Fibroblast of villous mesenchyme (primary cell): Measurements from ENCODE around the gene ERGIC1. TPM values are rescaled to one million over a fixed set of nuclear protein-coding genes. Genes with fewer than 3 reads are reported as not detected.
A peak's percentile ranks its signal among the peaks of the same experiment; 100 is the strongest.

Experiments
- DNase-seq: peaks from one replicate; pipeline ENCODE4 v3.0.0-alpha.2; 2010; ENCODE audit warnings: low read depth
- H3K4me3 ChIP-seq: 2 replicates; pipeline ENCODE4 v1.5.1; 2011; ENCODE audit warnings: low read depth, mild to moderate bottlenecking, low read length
- CTCF ChIP-seq: IDR thresholded peaks from 2 replicates; pipeline ENCODE4 v1.5.1; 2012; ENCODE audit warnings: low read depth, mild to moderate bottlenecking, low read length; ENCODE audit not compliant: insufficient read depth
- total RNA-seq: library from RNA; depleted of rRNA; stranded (reverse); fragments of >200 nt; gene quantifications from 2 replicates; pipeline ENCODE4 v1.2.3, GENCODE V29; 2012

ERGIC1 gene
- total RNA-seq, 1 donor, result 139 TPM

- DNase-seq, result no peak
- TF ChIP-seq CTCF, result no peak
- no peak overlapping the region for H3K4me3 ChIP-seq
These were observed 31.9 kb upstream of the ERGIC1 start for GRCh38 chr5:172802112-172802511.

- no peak for TF ChIP-seq CTCF
- H3K4me3 ChIP-seq, result no peak overlapping the region
- DNase-seq, result peak; percentile 85
These were observed 31.4 kb upstream of the ERGIC1 start for GRCh38 chr5:172802567-172803176.

- DNase-seq, result no peak
- no peak for TF ChIP-seq CTCF
These were observed 28.9 kb upstream of the ERGIC1 start for GRCh38 chr5:172805018-172805683.

GRCh38 chr5:172805736-172806255 is 28.3 kb upstream of the ERGIC1 start:
- DNase-seq, result no peak
- no peak overlapping the region for H3K4me3 ChIP-seq
- TF ChIP-seq CTCF, result no peak

More at GRCh38 chr5:172805018-172805683, 28.9 kb upstream of the ERGIC1 start:
- no peak overlapping the region for H3K4me3 ChIP-seq

- peak; percentile 96 for DNase-seq
- H3K4me3 ChIP-seq, result peak overlapping the region; percentile 43
- no peak for TF ChIP-seq CTCF
These were observed 27.0 kb upstream of the ERGIC1 start for GRCh38 chr5:172806897-172807672.

GRCh38 chr5:172807766-172808311 is 26.2 kb upstream of the ERGIC1 start:
- H3K4me3 ChIP-seq, result peak overlapping the region; percentile 43
- no peak for TF ChIP-seq CTCF
- no peak for DNase-seq
